Hepatocyte (in vitro differentiated cells): ENCODE data around the gene RO60. TPM values are rescaled to one million over a fixed set of nuclear protein-coding genes. Genes with fewer than 3 reads are reported as not detected.

Source experiments
- DNase-seq: peaks from one replicate; pipeline ENCODE4 v3.0.0-alpha.2; 2016; ENCODE audit warnings: low spot score
- H2AFZ ChIP-seq: fragments of 200-600 bp; sonication (generic); 2 replicates; pipeline ENCODE4 v1.6.0; 2016; ENCODE audit warnings: antibody characterized with exemption, mild to moderate bottlenecking
- H3K27ac ChIP-seq: fragments of 200-600 bp; sonication (generic); 2 replicates; pipeline ENCODE4 v1.5.1; 2016; ENCODE audit warnings: mild to moderate bottlenecking
- H3K27me3 ChIP-seq: fragments of 200-600 bp; sonication (generic); 2 replicates; pipeline ENCODE4 v1.6.1; 2016
- H3K36me3 ChIP-seq: fragments of 200-600 bp; sonication (generic); replicated peaks from 2 replicates; pipeline ENCODE4 v1.5.1; 2016; ENCODE audit warnings: low read depth; ENCODE audit not compliant: insufficient read depth
- H3K4me1 ChIP-seq: fragments of 200-600 bp; sonication (generic); 2 replicates; pipeline ENCODE4 v1.5.1; 2016; ENCODE audit warnings: mild to moderate bottlenecking, moderate library complexity; ENCODE audit not compliant: insufficient read depth
- H3K4me2 ChIP-seq: fragments of 200-600 bp; sonication (generic); 2 replicates; pipeline ENCODE4 v1.6.0; 2016
- H3K4me3 ChIP-seq: fragments of 200-600 bp; sonication (generic); 2 replicates; pipeline ENCODE4 v1.5.1; 2016; ENCODE audit warnings: mild to moderate bottlenecking
- H3K79me2 ChIP-seq: fragments of 200-600 bp; sonication (generic); 2 replicates; pipeline ENCODE4 v1.6.0; 2017; ENCODE audit warnings: mild to moderate bottlenecking
- H3K9me2 ChIP-seq: fragments of 200-600 bp; sonication (generic); replicated peaks from 2 replicates; pipeline ENCODE4 v1.6.0; 2017; ENCODE audit warnings: mild to moderate bottlenecking; ENCODE audit not compliant: insufficient read depth
- H3K9me3 ChIP-seq: fragments of 200-600 bp; sonication (generic); 2 replicates; pipeline ENCODE4 v1.5.1; 2016; ENCODE audit warnings: low read depth, mild to moderate bottlenecking
- H4K20me1 ChIP-seq: fragments of 200-600 bp; sonication (generic); 2 replicates; pipeline ENCODE4 v1.6.0; 2016; ENCODE audit warnings: mild to moderate bottlenecking; ENCODE audit not compliant: insufficient read depth, poor library complexity, severe bottlenecking
- EZH2 ChIP-seq: fragments of 200-600 bp; sonication (generic); IDR thresholded peaks from 2 replicates; pipeline ENCODE4 v1.6.1; 2016; ENCODE audit warnings: antibody characterized with exemption, mild to moderate bottlenecking, borderline replicate concordance
- EZH2phosphoT487 ChIP-seq: fragments of 200-600 bp; sonication (generic); IDR thresholded peaks from one replicate; pipeline ENCODE4 v1.6.1; 2018; ENCODE audit warnings: antibody characterized with exemption, mild to moderate bottlenecking, low read depth, moderate library complexity; ENCODE audit not compliant: unreplicated experiment, severe bottlenecking
- WGBS: methylation state at CpG from one replicate; pipeline ENCODE4 v1.1.6; 2016; ENCODE audit warnings: low lambda C conversion rate; ENCODE audit errors: missing lambda C conversion rate; 5-methylcytosine and 5-hydroxymethylcytosine counted together
- polyA plus RNA-seq: library from polyadenylated mRNA; unstranded; fragments of >200 nt; fragmentation: Nextera tagmentation; extraction: Ambion mirVana; gene quantifications from 2 replicates; pipeline ENCODE4 v1.2.1, GENCODE V29; 2016
- total RNA-seq: library from RNA; depleted of rRNA; stranded (reverse); fragments of >200 nt; gene quantifications from 2 replicates; pipeline ENCODE4 v1.2.3, GENCODE V29; 2014
- TF ChIP-seq, protein P1 (sequence below): fragments of 200-600 bp; sonication (generic); IDR thresholded peaks from 2 replicates; pipeline ENCODE4 v1.5.1; 2016; ENCODE audit warnings: antibody characterized with exemption, mild to moderate bottlenecking; ENCODE audit not compliant: poor library complexity

RO60 gene
- total and polyA plus RNA-seq, 2 experiments from 2014 or later: 89.1 to 89.2 TPM

DNA sequence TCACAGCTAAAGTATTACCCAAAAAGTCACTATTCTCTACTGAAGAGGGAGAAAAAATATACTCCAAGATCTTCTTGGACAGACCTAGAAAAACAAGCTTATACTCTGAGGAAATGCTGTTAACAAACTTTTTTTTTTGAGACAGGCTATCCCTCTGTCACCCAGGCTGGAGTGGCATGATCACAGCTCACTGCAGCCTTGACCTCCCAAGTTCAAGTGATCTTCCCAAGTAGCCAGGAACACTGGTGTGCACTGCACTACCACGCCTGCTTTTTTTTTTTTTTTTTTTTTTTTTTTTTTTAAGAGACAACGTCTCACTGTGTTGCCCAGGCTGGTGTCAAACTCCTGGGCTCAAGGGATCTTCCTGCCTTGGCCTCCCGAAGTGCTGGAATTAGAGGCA, 28.5 kb downstream of the RO60 start:
- Histone ChIP-seq H3K4me1 (no peaks in the 10 kb centered on the region), H4K20me1 (no peaks in the 10 kb centered on the region), H3K4me3 (no peak overlapping the region), H3K36me3 (peaks cover 6% of the 10 kb centered on the region), H3K4me2 (no peak overlapping the region), H3K79me2 (no peaks in the 10 kb centered on the region), H3K27me3 (no peaks in the 10 kb centered on the region), H3K9me2 (no peaks in the 10 kb centered on the region), H3K27ac (no peak overlapping the region), H2AFZ (no peak overlapping the region), H3K9me3 (no peaks in the 10 kb centered on the region)
- 56% methylated on average over 3 of the region's 3 CpGs for WGBS
- TF ChIP-seq, protein P1, sequence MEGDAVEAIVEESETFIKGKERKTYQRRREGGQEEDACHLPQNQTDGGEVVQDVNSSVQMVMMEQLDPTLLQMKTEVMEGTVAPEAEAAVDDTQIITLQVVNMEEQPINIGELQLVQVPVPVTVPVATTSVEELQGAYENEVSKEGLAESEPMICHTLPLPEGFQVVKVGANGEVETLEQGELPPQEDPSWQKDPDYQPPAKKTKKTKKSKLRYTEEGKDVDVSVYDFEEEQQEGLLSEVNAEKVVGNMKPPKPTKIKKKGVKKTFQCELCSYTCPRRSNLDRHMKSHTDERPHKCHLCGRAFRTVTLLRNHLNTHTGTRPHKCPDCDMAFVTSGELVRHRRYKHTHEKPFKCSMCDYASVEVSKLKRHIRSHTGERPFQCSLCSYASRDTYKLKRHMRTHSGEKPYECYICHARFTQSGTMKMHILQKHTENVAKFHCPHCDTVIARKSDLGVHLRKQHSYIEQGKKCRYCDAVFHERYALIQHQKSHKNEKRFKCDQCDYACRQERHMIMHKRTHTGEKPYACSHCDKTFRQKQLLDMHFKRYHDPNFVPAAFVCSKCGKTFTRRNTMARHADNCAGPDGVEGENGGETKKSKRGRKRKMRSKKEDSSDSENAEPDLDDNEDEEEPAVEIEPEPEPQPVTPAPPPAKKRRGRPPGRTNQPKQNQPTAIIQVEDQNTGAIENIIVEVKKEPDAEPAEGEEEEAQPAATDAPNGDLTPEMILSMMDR: no peak
- no peak for TF ChIP-seq EZH2
- TF ChIP-seq EZH2phosphoT487: no peak
- no peak for DNase-seq

- no peak overlapping the region for H3K27ac ChIP-seq
- no peaks in the 10 kb centered on the region for H3K9me2 ChIP-seq
- H3K4me2 ChIP-seq: no peak overlapping the region
- H3K4me1 ChIP-seq: no peaks in the 10 kb centered on the region
- DNase-seq: no peak
- no peaks in the 10 kb centered on the region for H3K79me2 ChIP-seq
- H3K36me3 ChIP-seq: no peaks in the 10 kb centered on the region
- H3K27me3 ChIP-seq: no peaks in the 10 kb centered on the region
- TF ChIP-seq EZH2 (no peak), EZH2phosphoT487 (no peak)
- TF ChIP-seq, protein P1: no peak
- no peak overlapping the region for H2AFZ ChIP-seq
- 92% methylated on average over 1 of the region's 1 CpG for WGBS
- no peaks in the 10 kb centered on the region for H4K20me1 ChIP-seq
- no peak overlapping the region for H3K4me3 ChIP-seq
- no peaks in the 10 kb centered on the region for H3K9me3 ChIP-seq
Measured at GRCh38 chr1:193090865-193091264, 31.5 kb downstream of the RO60 start.

- Histone ChIP-seq H3K4me1 (no peaks in the 10 kb centered on the region), H3K27me3 (no peaks in the 10 kb centered on the region), H3K36me3 (no peaks in the 10 kb centered on the region), H3K79me2 (no peaks in the 10 kb centered on the region), H3K27ac (no peak overlapping the region), H3K9me3 (no peaks in the 10 kb centered on the region), H3K4me2 (no peak overlapping the region), H4K20me1 (no peaks in the 10 kb centered on the region), H3K9me2 (no peaks in the 10 kb centered on the region), H3K4me3 (no peak overlapping the region), H2AFZ (no peak overlapping the region)
- 96% methylated on average over 11 of the region's 11 CpGs for WGBS
- DNase-seq: no peak
- TF ChIP-seq EZH2 (no peak), EZH2phosphoT487 (no peak)
- TF ChIP-seq, protein P1: no peak
Measured at GRCh38 chr1:193094112-193094511, 34.7 kb downstream of the RO60 start.

DNA sequence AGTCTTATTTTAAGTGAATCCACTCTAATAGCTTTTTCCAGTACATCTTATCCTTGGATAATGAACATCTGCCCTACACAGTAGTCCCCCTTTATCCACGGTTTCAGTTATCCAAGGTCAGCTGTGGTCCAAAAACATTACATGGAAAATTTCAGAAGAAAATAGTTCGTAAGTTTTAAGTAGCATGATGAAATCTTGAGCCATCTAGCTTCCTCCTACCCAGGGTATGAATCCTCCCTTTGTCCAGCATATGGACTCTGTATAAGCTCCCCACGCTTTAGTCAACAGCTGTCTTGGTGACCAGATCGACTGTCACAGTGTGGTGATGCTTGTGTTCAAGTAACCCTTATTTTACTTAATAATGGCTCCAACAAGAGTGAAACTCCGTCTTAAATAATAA, 43.2 kb downstream of the RO60 start:
- Histone ChIP-seq H3K36me3 (no peaks in the 10 kb centered on the region), H3K9me3 (no peaks in the 10 kb centered on the region), H3K4me3 (no peak overlapping the region), H3K4me2 (peak overlapping the region; percentile 89), H2AFZ (no peak overlapping the region), H4K20me1 (no peaks in the 10 kb centered on the region), H3K27ac (no peak overlapping the region), H3K4me1 (peaks cover 12% of the 10 kb centered on the region), H3K79me2 (peaks cover 41% of the 10 kb centered on the region), H3K27me3 (no peaks in the 10 kb centered on the region), H3K9me2 (no peaks in the 10 kb centered on the region)
- no peak for DNase-seq
- no peak for TF ChIP-seq EZH2phosphoT487
- TF ChIP-seq, protein P1: no peak
- TF ChIP-seq EZH2: no peak
- 93% methylated on average over 5 of the region's 5 CpGs for WGBS
